GM12872 (cell line): ENCODE results near the gene ZNF521.

Experiments
- CTCF ChIP-seq: IDR thresholded peaks from 3 replicates; pipeline ENCODE4 v1.5.1; 2011; ENCODE audit warnings: low read depth, mild to moderate bottlenecking, low read length, moderate library complexity; ENCODE audit not compliant: insufficient read depth

The ZNF521 gene

GRCh38 chr18:25237571-25238267 lies 114.2 kb downstream of the ZNF521 start:
- no peak for TF ChIP-seq CTCF

- no peak for TF ChIP-seq CTCF
Measured at GRCh38 chr18:25236736-25237135, 115.2 kb downstream of the ZNF521 start.

- no peak for TF ChIP-seq CTCF
Measured at GRCh38 chr18:25235401-25236042, 116.4 kb downstream of the ZNF521 start.

GRCh38 chr18:25234740-25235345 lies 117.1 kb downstream of the ZNF521 start:
- TF ChIP-seq CTCF, result no peak

- TF ChIP-seq CTCF, result no peak
Measured at GRCh38 chr18:25234322-25234639, 117.7 kb downstream of the ZNF521 start.

GRCh38 chr18:25233528-25234321 lies 118.2 kb downstream of the ZNF521 start:
- no peak for TF ChIP-seq CTCF

GRCh38 chr18:25231327-25231691 lies 120.7 kb downstream of the ZNF521 start:
- no peak for TF ChIP-seq CTCF
